Small intestine (tissue), 7 donors: Measurements from ENCODE around the gene SHISA6. TPM values are rescaled to one million over a fixed set of nuclear protein-coding genes. Genes with fewer than 3 reads are reported as not detected.

Experiments used
- DNase-seq, 2 donors: peaks; one replicate each; pipeline versions ENCODE4 v3.0.0 to v3.0.0-alpha.2; 2013
- FAIRE-seq: peaks from 2 replicates; lab custom pipeline; 2012; peaks lifted over from hg19 to GRCh38; lab: Jason Lieb, UNC
- H3K27ac ChIP-seq, 3 donors: one replicate each; pipeline ENCODE4 v1.5.1; 2013; ENCODE audit warnings: low read length in 2 of 3, mild to moderate bottlenecking in 2 of 3, control low read depth in 1 of 3, inconsistent platforms in 1 of 3, low read depth in 1 of 3, moderate library complexity in 1 of 3
- H3K27me3 ChIP-seq, 3 donors: one replicate each; pipeline ENCODE4 v1.6.1; 2013; ENCODE audit warnings: low read length in 3 of 3, inconsistent platforms in 1 of 3; ENCODE audit not compliant: control insufficient read depth in 3 of 3, insufficient read depth in 3 of 3
- H3K36me3 ChIP-seq, 3 donors: one replicate each; pipeline ENCODE4 v1.6.1; 2013; ENCODE audit warnings: low read length in 3 of 3, inconsistent platforms in 1 of 3, low read depth in 1 of 3, mild to moderate bottlenecking in 1 of 3, moderate library complexity in 1 of 3; ENCODE audit not compliant: control insufficient read depth in 3 of 3, insufficient read depth in 2 of 3
- H3K4me1 ChIP-seq, 3 donors: one replicate each; pipeline ENCODE4 v1.6.1; 2013; ENCODE audit warnings: low read length in 2 of 3, inconsistent platforms in 1 of 3, low read depth in 1 of 3, mild to moderate bottlenecking in 1 of 3, moderate library complexity in 1 of 3; ENCODE audit not compliant: control insufficient read depth in 3 of 3, insufficient read depth in 2 of 3
- H3K4me3 ChIP-seq, 3 donors: one replicate each; pipeline ENCODE4 v1.5.1; 2013; ENCODE audit warnings: low read length in 3 of 3, control low read depth in 1 of 3, inconsistent platforms in 1 of 3, low read depth in 1 of 3, mild to moderate bottlenecking in 1 of 3, moderate library complexity in 1 of 3
- H3K9me3 ChIP-seq, 2 donors: one replicate each; pipeline ENCODE4 v1.6.1; 2013; ENCODE audit warnings: low read depth in 1 of 2, low read length in 1 of 2; ENCODE audit not compliant: control insufficient read depth in 2 of 2, insufficient read depth in 1 of 2
- WGBS, 3 donors: extraction: QIAGEN DNeasy Blood & Tissue Kit; methylation state at CpG; one replicate each; pipeline ENCODE4 v1.1.7; 2013; 5-methylcytosine and 5-hydroxymethylcytosine counted together
- polyA plus RNA-seq, 4 donors: library from polyadenylated mRNA; stranded (reverse) in 3 of 4; unstranded in 1 of 4; fragments of 200-250 nt in 3 of 4; fragments of 120-200 nt in 1 of 4; gene quantifications; one replicate each; pipeline versions ENCODE4 v1.2.1 to v1.2.3, GENCODE V29; 2013
- donor health status: healthy with polysubstance abuse.
- donor health status: control.
- donor health status: control.
- donor health status: Bipolar disorder and iron deficiency.
- donor health status: healthy.

Gene SHISA6
- polyA plus RNA-seq, 4 donors, result 0.04 to 0.24 TPM; not detected in 2

GRCh38 chr17:11272191-11272590, 31.2 kb downstream of the SHISA6 start:
- Histone ChIP-seq H3K9me3 (no peaks in the 10 kb centered on the region), H3K4me1 (no peaks in the 10 kb centered on the region), H3K27me3 (no peaks in the 10 kb centered on the region), H3K4me3 (no peak overlapping the region), H3K27ac (no peak overlapping the region), H3K36me3 (no peaks in the 10 kb centered on the region)
- FAIRE-seq (no peak), DNase-seq (no peak)
- 71 to 79% (median 74%) methylated on average over 8 of the region's 8 CpGs for whole genome bisulfite sequencing, 3 donors

GRCh38 chr17:11273596-11273995, 32.6 kb downstream of the SHISA6 start:
- FAIRE-seq (no peak), DNase-seq (no peak)
- no peak overlapping the region for H3K4me3 ChIP-seq
- no peaks in the 10 kb centered on the region for H3K27me3 ChIP-seq
- no peaks in the 10 kb centered on the region for H3K36me3 ChIP-seq
- H3K4me1 ChIP-seq, result no peaks in the 10 kb centered on the region
- no peak overlapping the region for H3K27ac ChIP-seq
- 82 to 86% (median 85%) methylated on average over 9 of the region's 9 CpGs for WGBS, 3 donors
- H3K9me3 ChIP-seq, result no peaks in the 10 kb centered on the region

GRCh38 chr17:11274106-11274505, 33.1 kb downstream of the SHISA6 start:
- WGBS, 3 donors, result 80 to 86% (median 83%) methylated on average over 14 of the region's 14 CpGs
- no peaks in the 10 kb centered on the region for H3K27me3 ChIP-seq
- no peak for FAIRE-seq
- H3K4me3 ChIP-seq, result no peak overlapping the region
- H3K9me3 ChIP-seq, result no peaks in the 10 kb centered on the region
- H3K27ac ChIP-seq, result no peak overlapping the region
- H3K4me1 ChIP-seq, result no peaks in the 10 kb centered on the region
- H3K36me3 ChIP-seq, result no peaks in the 10 kb centered on the region
- DNase-seq, result no peak

GRCh38 chr17:11276486-11276885, 35.5 kb downstream of the SHISA6 start:
- Histone ChIP-seq H3K4me1 (no peaks in the 10 kb centered on the region), H3K9me3 (no peaks in the 10 kb centered on the region), H3K27me3 (no peaks in the 10 kb centered on the region), H3K27ac (no peak overlapping the region), H3K36me3 (no peaks in the 10 kb centered on the region), H3K4me3 (no peak overlapping the region)
- DNase-seq, result no peak
- 72 to 84% (median 78%) methylated on average over 4 of the region's 4 CpGs for WGBS, 3 donors
- FAIRE-seq, result no peak

- DNase-seq, result no peak
- Histone ChIP-seq H3K36me3 (no peaks in the 10 kb centered on the region), H3K27ac (no peak overlapping the region), H3K27me3 (no peaks in the 10 kb centered on the region), H3K4me1 (no peaks in the 10 kb centered on the region), H3K4me3 (no peak overlapping the region), H3K9me3 (no peaks in the 10 kb centered on the region)
- no peak for FAIRE-seq
- WGBS, 3 donors, result 19 to 41% (median 34%) methylated on average over 15 of the region's 15 CpGs
Observed at GRCh38 chr17:11278186-11278991, 37.4 kb downstream of the SHISA6 start.

- WGBS, 3 donors, result 30 to 52% (median 36%) methylated on average over 3 of the region's 3 CpGs
- Histone ChIP-seq H3K27me3 (no peaks in the 10 kb centered on the region), H3K36me3 (no peaks in the 10 kb centered on the region), H3K4me3 (no peak overlapping the region), H3K9me3 (no peaks in the 10 kb centered on the region), H3K4me1 (no peaks in the 10 kb centered on the region), H3K27ac (no peak overlapping the region)
- no peak for FAIRE-seq
- DNase-seq, result no peak
Observed at GRCh38 chr17:11278992-11279270, 37.9 kb downstream of the SHISA6 start.

- no peak for FAIRE-seq
Observed at GRCh38 chr17:11279776-11280344, 38.8 kb downstream of the SHISA6 start.

GRCh38 chr17:11282586-11282985, 41.6 kb downstream of the SHISA6 start:
- FAIRE-seq, result no peak
- H3K36me3 ChIP-seq, result no peaks in the 10 kb centered on the region
- no peak for DNase-seq
- H3K27ac ChIP-seq, result no peak overlapping the region
- no peaks in the 10 kb centered on the region for H3K27me3 ChIP-seq
- no peaks in the 10 kb centered on the region for H3K4me1 ChIP-seq
- 92 to 95% (median 93%) methylated on average over 2 of the region's 2 CpGs for WGBS, 3 donors
- no peak overlapping the region for H3K4me3 ChIP-seq
- no peaks in the 10 kb centered on the region for H3K9me3 ChIP-seq

More at GRCh38 chr17:11279776-11280344, 38.8 kb downstream of the SHISA6 start:
- Histone ChIP-seq H3K27ac (no peak overlapping the region), H3K9me3 (no peaks in the 10 kb centered on the region), H3K36me3 (no peaks in the 10 kb centered on the region), H3K4me1 (no peaks in the 10 kb centered on the region), H3K27me3 (no peaks in the 10 kb centered on the region), H3K4me3 (no peak overlapping the region)
- 38 to 53% (median 39%) methylated on average over 6 of the region's 6 CpGs for WGBS, 3 donors
- no peak for DNase-seq
